ENCODE data around the gene SPIB.
"Not testable (repeated sequence)": the region's sequence is repeated elsewhere in the genome, so short reads cannot be mapped to it uniquely, and the experiment has no call there.

SPIB gene

DNA sequence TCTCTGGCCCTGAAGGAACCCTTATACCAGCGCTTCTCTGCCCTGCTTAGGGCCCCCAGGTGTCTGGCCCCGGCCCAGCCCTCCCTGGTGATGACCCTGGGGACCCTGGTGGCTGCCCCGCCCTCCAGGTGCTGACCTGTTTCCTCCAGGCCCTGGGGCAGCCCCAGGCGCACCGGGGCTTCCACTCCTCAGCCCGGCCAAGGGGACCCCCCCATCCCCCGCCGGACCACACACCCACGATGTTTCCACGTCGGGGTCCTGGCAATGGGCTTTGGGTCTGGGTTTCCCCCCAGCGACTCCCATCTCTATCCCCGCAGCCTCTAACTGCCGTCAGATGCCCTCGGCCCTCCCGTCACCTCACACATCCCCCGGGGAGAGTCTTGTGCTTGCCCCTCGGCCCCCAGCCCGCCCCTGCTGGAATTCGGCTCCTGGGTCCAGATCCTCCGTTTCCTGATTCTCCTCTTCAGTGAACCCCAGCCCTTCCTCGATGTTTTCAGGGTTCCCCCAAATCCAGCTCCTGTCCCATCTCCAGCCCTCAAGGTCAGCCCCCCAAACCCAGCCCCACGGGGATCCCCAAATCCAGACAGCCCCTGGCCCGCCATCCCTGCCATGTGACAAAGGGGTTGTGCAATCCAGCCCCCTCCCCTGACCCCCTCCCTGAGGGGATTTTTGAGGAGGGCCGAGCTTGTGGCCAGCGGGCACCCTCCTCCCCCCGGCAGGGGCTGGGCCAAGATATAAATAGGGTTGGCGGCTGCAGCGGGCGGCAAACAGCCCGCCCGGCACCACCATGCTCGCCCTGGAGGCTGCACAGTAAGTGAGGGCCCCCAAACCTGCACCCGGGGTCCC, at the start of gene SPIB:
Gene SPIB (plus strand): TSS at position 763 of the 846 bp plus-strand sequence. CDS start 25 bp downstream, at position 788.
- peak; percentile 61 for DNase-seq

GRCh38 chr19:50371914-50372475, 46.7 kb upstream of the SPIB start:
- DNase-seq = no peak

- peak; percentile 96 for DNase-seq
These were observed 42.3 kb upstream of the SPIB start, which contains the start of gene NR1H2 for GRCh38 chr19:50376166-50377050. TSS of gene NR1H2 (plus strand) at chr19:50376457. CDS start at chr19:50377606, 1,149 bp downstream.

- DNase-seq = peak; percentile 69
These were observed 41.7 kb upstream of the SPIB start for GRCh38 chr19:50377051-50377461.

- no peak for DNase-seq
These were observed 41.2 kb upstream of the SPIB start for GRCh38 chr19:50377517-50377916.

GRCh38 chr19:50378169-50378862, 40.4 kb upstream of the SPIB start:
- DNase-seq = no peak

GRCh38 chr19:50378863-50379236, 39.9 kb upstream of the SPIB start:
- DNase-seq = no peak

- no peak for DNase-seq
These were observed 39.1 kb upstream of the SPIB start for GRCh38 chr19:50379602-50380001.

GRCh38 chr19:50380137-50380536, 38.6 kb upstream of the SPIB start:
- DNase-seq = no peak

DNA sequence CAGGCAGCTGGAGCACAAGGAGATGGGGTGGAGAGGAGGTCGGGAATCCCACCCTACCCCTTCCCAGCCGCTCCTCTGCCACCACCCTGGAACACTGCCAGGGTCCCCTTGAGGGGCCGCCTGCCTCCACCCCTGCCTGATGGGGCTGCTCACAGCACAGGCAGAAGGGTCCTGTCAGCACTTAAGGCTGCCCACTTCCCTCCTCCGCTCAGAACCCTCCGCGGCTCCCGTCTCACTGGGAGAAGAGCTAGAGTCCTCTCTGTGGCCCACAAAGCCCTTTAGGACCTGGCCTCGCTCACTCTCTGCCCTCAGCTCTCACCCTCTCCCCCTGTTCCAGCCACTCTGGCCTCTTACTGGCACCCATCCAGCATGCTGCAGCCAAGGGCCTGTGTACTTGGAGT, 38.0 kb upstream of the SPIB start:
- DNase-seq = no peak

DNA sequence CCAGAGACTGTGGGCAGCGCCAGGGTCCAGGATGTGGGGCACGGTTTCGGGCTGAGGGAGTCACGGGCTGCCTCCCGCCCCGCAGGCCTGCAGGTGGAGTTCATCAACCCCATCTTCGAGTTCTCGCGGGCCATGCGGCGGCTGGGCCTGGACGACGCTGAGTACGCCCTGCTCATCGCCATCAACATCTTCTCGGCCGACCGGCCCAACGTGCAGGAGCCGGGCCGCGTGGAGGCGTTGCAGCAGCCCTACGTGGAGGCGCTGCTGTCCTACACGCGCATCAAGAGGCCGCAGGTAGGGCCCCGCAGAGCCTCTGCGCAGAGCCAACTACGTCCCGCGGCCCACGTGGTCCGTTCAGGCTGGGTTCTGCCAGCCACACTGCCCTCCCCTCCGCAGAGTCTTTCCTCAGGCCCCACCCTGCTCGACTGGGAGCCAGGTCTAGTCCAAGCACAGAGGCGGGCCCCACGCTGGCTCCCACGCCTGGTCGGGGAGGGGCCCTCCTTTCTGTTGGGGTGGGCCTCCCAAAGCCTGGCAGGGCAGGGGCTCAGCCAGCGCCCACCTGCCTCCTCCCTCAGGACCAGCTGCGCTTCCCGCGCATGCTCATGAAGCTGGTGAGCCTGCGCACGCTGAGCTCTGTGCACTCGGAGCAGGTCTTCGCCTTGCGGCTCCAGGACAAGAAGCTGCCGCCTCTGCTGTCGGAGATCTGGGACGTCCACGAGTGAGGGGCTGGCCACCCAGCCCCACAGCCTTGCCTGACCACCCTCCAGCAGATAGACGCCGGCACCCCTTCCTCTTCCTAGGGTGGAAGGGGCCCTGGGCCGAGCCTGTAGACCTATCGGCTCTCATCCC, 36.6 kb upstream of the SPIB start:
- no peak for DNase-seq

DNA sequence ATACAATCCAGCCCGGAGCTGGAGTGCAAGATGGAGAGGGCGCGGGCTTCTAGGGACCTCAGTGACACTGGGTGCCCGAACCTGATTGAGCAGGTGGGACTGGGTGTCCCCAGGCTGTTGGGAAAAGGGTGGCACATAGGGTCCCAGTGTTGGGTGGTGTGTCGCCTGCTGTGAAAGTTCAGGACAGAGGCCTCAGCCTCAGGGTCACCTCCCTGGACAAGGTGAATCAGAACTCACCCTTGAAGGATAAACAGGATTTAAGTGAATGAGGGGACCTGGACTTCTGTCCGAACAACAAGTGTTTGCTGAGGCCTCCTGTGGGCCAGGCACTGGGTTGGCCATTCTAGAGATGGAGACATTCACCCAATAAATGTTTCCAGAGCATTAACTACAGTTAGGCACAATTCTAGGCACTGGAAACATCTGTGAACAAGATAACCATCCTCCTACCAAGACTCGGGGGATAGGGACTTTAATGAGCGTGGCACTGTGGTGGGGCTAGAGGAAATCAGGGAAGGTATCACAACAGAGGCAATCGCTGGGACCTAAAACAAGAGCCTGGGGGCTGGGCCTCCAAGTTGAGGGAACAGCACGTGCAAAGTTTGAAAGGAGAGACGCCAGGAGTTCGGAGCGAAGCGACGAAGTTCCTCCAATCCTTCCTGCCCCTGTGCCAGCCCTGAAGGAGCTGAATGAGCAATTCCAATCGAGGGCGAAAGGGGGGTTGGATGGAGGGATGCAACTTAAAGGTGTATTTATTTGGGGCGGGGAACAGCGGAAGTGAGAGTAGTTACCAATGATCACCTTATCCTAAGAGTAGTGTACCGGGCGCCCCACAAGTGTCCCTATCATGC, 35.5 kb upstream of the SPIB start:
- no peak for DNase-seq

- DNase-seq = peak; percentile 99
These were observed 34.7 kb upstream of the SPIB start, which contains the start of gene POLD1 for GRCh38 chr19:50383852-50384684. TSS of gene POLD1 (plus strand) at chr19:50384347. CDS start at chr19:50398852, 14,505 bp downstream.

DNA sequence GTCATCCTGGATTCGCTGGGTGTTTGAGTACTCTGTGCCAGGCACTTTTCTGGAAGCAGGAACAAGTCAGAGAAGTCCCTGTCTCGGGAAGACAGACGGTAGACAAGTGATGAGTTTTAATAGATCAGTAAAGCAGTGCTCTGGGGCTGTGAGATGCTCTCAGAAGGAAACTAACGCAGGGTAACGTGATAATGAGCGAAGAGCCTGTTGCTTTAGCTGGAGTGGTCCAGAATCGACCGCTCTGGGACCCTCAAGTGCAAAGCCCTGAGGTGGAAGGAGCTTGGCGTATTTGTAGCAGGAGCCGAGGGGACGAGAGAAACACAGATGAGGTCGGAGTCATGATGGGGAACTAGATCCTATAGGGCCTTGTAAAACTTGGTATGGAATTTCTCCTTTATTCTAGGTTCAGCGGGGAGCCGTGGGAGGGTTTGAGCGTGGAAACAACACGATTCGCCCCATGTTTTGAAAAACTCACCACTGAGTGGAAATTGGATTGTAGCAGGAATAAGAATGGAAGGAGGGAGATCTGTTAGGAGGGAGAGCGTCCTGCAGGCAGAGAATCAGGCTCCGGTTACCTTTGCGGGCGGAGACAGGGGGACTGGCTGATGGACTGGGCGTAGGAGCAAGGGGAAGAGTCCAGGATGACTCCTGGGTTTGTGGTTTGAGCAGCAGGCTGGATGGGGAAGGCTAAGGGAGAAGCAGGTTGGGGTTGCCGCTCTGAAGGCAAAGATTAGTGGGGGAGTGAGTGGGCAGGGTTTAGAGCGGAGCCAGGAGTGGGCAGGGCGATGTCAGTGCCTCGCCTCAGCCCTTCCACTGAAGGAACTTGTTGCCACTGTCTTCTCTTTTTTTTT, 33.8 kb upstream of the SPIB start:
- DNase-seq = no peak

DNA sequence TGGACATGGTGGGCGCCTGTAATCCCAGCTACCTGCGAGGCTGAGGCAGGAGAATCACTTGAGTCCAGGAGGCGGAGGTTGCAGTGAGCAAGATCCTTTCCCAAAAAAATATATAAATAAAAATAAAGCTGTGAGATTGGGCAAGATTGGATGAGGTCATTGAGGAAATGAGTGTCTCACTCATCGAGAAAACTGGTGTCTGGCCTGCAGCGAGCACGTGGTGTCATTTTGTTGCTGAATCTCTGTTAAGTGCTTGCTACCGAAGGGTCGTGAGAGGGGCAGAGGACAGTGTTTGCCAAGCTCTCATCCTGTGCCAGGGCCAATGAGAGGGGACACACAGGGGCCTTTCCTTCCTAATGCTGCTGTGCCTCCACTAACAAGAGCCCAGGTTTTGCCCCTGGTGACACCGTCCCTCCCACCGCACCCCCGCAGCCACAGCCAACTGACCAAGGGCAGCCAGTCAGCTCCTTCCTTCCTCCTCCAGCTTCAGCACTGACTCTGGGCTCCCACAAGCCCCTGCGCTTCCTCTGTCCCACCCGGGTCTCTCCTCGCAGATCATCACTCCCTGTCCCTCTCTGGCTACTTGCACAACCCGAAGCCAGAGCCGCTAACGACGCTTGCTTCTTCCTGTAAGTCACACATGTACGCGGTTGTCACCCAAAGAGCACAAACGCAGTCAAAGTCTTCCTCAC, 31.4 kb upstream of the SPIB start:
- peak; percentile 71 for DNase-seq

- no peak for DNase-seq
These were observed 30.9 kb upstream of the SPIB start for GRCh38 chr19:50387868-50388245.

DNA sequence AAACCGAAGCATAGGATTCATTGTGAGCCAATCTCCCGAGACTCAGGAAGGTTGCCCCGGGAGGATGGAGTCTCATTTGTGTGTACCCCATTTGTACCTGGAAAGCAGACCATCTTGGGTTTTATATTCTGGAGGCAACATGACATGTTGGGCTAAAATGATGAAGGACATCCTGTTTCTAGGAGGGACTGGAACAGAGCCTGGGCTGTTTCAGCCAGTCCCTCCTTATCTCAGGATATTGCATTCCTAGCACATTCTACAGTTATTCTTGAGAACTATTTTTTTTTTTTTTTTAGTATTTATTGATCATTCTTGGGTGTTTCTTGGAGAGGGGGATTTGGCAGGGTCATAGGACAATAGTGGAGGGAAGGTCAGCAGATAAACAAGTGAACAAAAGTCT, 28.4 kb upstream of the SPIB start:
- not testable (repeated sequence) for DNase-seq

- not testable (repeated sequence) for DNase-seq
These were observed 27.8 kb upstream of the SPIB start for GRCh38 chr19:50390952-50391351.
